KG1 (cell line): ENCODE data around the gene FOXN3.

ENCODE experiments used
- DNase-seq: peaks from one replicate; lab custom pipeline; 2025; lab: John Stamatoyannopoulos, UW

The FOXN3 gene

GRCh38 chr14:89359477-89360222 lies 57.4 kb downstream of the FOXN3 start:
- no peak for DNase-seq

GRCh38 chr14:89357655-89358297 lies 59.3 kb downstream of the FOXN3 start:
- no peak for DNase-seq

- no peak for DNase-seq
Measured at GRCh38 chr14:89356927-89357326, 60.1 kb downstream of the FOXN3 start.

GRCh38 chr14:89356496-89356895 lies 60.5 kb downstream of the FOXN3 start:
- no peak for DNase-seq

GRCh38 chr14:89353766-89354113 lies 63.3 kb downstream of the FOXN3 start:
- DNase-seq, result no peak

- DNase-seq, result no peak
Measured at GRCh38 chr14:89352976-89353765, 63.9 kb downstream of the FOXN3 start.

- DNase-seq, result peak; percentile 74
Measured at GRCh38 chr14:89351516-89352404, 65.3 kb downstream of the FOXN3 start.

- no peak for DNase-seq
Measured at GRCh38 chr14:89351221-89351515, 65.9 kb downstream of the FOXN3 start.

GRCh38 chr14:89350152-89350551 lies 66.9 kb downstream of the FOXN3 start:
- no peak for DNase-seq

- no peak for DNase-seq
Measured at GRCh38 chr14:89349171-89350008, 67.6 kb downstream of the FOXN3 start.

- DNase-seq, result no peak
Measured at GRCh38 chr14:89348722-89349121, 68.3 kb downstream of the FOXN3 start.

- DNase-seq, result no peak
Measured at GRCh38 chr14:89347885-89348284, 69.1 kb downstream of the FOXN3 start.

GRCh38 chr14:89344920-89345254 lies 72.1 kb downstream of the FOXN3 start:
- DNase-seq, result no peak

- no peak for DNase-seq
Measured at GRCh38 chr14:89343356-89343755, 73.7 kb downstream of the FOXN3 start.

- no peak for DNase-seq
Measured at GRCh38 chr14:89342049-89342448, 75.0 kb downstream of the FOXN3 start.

- no peak for DNase-seq
Measured at GRCh38 chr14:89340200-89341181, 76.5 kb downstream of the FOXN3 start.

GRCh38 chr14:89339579-89339978 lies 77.5 kb downstream of the FOXN3 start:
- DNase-seq, result no peak

- no peak for DNase-seq
Measured at GRCh38 chr14:89339158-89339557, 77.9 kb downstream of the FOXN3 start.

GRCh38 chr14:89336338-89336737 lies 80.7 kb downstream of the FOXN3 start:
- no peak for DNase-seq

- DNase-seq, result no peak
Measured at GRCh38 chr14:89332031-89332430, 85.0 kb downstream of the FOXN3 start.
